Activated gamma-delta T cell (primary cell): ENCODE data around the gene ZDHHC24.

Experiments used
- DNase-seq: peaks from one replicate; lab custom pipeline; 2025; lab: John Stamatoyannopoulos, UW

ZDHHC24 gene

GRCh38 chr11:66473608-66474515, 72.0 kb downstream of the ZDHHC24 start:
- no peak for DNase-seq

DNA sequence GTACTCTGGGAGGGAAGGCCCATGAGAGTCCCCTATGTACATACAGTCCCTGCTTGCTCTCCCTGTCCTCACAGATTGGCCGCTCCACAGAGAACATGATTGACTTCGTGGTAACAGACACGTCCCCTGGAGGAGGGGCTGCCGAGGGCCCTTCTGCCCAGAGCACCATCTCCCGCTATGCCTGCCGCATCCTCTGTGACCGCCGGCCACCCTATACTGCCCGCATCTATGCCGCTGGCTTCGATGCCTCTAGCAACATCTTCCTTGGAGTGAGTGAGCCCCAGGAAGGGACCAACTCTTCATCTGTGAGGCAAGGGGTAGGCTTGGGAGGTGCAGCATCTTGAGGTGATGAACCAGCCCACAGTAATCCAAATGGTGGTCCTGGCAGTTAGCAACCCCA, 72.7 kb downstream of the ZDHHC24 start:
- DNase-seq = no peak

DNA sequence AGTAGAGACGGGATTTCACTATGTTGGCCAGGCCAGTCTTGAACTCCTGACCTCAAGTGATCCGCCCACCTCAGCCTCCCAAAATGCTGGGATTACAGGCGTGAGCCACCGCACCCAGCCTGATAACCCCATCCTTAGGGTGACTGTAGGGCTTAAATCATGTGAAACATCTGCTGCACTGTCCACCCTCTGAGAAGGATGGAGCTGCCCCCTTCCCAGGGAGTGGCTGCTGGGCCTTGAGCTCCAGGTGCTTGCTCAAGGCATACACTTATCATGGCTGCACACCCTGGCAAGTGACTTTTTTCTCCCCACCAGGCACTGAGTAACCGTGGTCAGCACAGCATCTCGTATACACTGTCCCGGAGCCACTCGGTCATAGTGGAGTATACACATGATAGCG, 73.8 kb downstream of the ZDHHC24 start:
- DNase-seq = no peak

DNA sequence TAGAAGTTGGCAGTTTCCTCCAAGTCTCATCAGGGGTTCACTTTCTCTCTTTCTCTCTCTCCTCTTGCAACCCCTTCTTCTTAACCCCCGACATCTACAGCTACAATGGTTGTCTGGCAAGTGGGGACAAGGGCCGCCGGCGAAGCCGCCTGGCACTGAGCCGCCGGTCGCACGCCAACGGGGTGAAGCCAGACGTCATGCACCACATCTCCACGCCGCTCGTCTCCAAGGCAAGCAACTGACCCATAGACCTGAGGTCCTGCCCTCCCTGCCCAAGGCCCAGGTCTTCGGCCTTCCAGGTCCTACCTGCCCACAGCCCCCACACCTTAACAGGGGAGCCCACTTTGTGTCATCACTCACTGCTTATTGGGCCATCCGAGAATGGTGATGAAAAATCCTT, 74.7 kb downstream of the ZDHHC24 start:
- DNase-seq = no peak
